GM21360 (cell line): ENCODE results near the gene MGP.

Source experiments
- ATAC-seq: cut with Tn5 transposase; IDR thresholded peaks from one replicate; pipeline ENCODE4 v1.9.1; 2021; ENCODE audit warnings: mild to moderate bottlenecking, moderate library complexity; ENCODE audit not compliant: unreplicated experiment

The MGP gene

GRCh38 chr12:14885718-14886221 is at the start of gene MGP:
Gene MGP (minus strand): TSS chr12:14885854. CDS start chr12:14885791, 63 bp downstream.
- no peak for ATAC-seq

DNA sequence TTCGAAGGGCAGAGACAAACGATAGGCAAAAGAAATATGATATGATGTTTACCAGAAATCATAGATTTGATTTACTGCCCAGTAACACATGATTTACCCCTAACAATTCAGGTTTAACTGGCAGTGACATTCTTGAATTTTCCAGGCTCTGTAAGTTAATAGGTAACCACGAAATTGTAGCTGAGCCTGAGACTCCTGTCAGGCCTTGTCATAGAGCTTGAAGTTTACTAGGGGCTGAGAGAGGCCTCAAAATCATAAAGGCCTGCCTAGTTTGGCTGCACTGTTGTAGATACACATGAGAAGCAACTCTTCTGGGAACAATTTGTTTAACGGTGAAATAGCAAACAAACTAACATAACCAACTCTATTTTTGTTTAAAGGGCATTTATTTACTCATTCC is 49.4 kb upstream of the MGP start:
- no peak for ATAC-seq

DNA sequence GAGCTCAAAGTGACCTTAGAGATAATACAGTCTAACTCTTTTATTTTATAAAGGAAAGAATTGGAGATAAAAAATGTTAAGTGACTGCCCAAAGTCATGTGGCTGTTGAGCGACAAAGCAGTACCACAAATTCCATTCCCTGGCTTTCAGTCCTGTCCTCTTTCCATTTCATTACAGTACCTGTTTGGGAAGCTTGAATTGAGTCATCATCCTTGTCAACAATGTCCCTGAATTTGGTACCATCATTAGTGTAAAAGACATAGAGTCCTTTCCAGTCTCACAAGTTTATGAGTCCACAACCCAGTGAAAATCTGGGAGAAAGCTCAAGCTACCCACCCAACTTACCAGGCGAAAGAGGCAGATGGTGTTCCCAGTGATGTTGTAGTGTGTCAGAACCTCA is 48.9 kb upstream of the MGP start:
- ATAC-seq, result no peak

DNA sequence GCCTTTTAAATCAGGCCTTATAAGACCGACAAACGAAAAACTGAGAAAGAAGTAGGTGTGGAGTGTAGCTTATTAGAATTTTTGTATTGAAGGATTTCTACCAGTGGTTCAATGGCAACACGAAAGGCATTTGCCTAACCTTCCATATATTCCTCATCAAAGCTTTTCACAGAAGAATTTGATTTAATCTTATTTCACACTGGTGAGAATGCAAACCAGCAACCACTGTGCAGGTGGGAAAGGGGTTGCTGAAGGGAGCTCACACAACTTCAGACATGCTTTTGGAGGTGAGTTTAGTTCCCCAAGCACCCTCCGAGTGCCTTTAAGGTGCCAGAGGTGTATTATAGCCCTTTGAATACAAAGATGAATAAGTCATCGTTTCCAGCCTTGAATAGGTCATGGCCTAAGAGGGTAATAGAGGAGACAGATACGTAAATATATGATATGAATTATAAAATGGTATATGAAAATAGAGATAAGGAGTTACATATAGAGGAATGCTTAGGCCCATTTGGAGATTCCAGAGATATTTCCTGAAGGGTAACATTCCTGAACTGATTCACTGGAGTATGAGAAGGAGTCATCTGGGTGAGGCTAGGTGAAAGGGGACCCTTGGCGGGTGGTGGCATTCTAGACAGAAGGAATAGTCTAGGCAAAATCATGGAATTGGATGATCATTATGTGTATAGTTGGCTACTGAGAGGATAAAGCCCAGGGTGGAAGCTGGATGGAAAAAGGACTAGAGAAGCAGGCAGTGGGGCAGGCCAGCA is 46.3 kb upstream of the MGP start:
- ATAC-seq, result no peak

DNA sequence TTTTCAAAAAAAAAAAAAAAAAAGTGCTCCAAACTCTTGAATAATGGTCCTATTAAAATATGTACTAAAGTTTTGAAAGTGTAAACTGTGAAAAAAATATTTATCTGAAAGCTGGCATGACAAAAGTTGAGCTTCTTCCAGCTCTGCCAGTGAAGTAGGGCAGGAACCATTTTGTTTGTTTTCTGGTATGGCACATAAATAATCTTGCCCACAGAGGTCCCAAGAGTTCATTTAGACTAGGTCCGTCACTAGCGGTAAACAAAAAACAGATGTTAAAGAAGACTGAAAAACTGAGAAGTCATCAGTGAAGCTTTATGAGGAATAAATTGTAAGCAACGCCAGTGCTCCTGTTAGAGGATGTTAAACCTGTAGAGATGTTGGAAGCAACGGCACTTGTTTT is 45.7 kb upstream of the MGP start:
- ATAC-seq, result no peak

DNA sequence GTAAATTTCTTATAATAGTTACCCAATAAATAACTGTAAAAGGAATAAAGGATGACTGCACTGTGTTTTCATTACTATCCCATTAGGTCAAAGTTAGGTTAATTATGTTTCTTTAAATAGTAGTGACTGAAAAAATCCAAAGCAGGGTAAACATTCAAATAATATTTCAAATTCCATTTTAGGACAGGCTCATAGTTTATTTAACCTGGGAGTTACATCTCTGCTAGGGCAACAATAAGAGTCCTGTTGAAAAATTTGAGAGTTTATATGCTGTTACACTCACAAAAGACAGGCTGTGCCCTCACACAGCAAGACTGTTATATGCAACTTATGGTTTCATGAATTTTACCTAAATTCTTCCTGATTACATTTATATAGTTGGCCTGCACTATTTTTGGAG is 44.6 kb upstream of the MGP start:
- ATAC-seq, result no peak

GRCh38 chr12:14928931-14929330 is 43.3 kb upstream of the MGP start:
- no peak for ATAC-seq

DNA sequence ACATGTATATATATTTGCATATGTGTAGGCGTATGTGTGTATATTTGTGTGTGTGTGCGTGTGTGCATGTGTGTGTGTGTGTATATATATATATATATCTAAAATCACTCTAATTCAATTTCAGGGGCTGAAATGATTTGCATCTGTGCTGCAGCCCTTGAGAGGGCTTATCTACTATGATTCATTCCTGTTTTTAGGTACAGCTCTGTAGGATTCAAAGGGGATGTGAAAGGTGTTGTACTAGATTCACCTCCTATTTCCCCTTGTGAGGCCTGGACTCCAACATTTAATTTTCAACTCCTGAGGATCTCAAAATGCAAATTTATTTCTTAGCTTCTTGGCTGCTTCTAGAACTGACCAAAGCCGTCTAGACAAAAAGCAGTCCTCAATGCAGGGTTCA is 41.6 kb upstream of the MGP start:
- no peak for ATAC-seq

DNA sequence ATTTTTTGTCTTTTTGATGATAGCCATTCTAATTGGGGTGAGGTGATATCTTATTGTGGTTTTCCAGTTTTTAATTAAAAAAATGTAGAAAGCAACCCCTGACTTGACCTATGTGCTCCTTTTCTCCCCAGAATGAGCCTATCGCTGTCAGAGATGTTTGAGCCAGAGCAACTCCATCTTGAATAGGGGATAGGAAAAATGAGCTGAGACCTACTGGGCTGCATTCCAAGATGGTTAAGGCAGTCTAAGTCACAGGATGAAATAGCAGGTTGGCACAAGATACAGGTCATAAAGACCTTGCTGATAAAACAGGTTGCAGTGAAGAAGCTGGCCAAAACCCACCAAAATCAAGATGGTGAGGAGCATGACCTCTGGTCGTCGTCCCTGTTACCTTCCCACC is 38.9 kb upstream of the MGP start:
- ATAC-seq, result no peak

DNA sequence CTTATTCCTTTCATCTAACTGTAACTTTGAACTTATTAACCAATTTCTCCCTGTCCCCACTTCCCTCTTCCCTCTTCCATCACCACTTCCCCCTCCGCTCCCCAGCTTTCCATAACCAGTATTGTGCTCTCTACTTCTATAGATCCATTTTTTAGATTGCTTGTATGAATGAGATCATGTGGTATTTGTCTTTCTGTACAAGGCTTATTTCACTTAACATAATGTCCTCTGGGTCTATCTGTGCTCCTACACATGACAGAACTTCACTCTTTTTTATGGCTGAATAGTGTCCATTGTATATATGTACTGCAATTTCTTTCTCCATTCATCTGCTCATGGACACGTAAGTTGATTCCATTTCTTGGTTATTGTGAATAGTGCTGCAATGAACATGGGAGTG is 38.3 kb upstream of the MGP start:
- ATAC-seq, result no peak

DNA sequence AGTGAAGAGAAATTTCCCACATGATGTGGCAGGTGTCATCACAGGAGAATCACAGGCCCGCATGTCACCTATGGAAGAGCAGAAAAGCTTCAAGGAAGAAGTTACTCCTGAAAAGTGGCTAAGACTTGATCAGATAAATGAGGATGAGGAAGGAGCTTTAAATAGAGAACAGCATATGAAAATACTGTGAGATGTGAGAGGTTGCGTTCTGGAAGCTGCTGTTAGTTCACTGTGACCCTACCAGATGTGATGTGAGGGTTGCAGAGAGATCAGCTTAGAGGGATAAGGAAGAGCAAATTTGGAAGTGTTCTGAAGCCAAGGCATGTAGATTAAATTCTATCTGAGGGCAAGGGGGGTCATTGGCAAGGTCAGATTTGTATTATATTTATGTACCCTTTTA is 35.6 kb upstream of the MGP start:
- no peak for ATAC-seq

DNA sequence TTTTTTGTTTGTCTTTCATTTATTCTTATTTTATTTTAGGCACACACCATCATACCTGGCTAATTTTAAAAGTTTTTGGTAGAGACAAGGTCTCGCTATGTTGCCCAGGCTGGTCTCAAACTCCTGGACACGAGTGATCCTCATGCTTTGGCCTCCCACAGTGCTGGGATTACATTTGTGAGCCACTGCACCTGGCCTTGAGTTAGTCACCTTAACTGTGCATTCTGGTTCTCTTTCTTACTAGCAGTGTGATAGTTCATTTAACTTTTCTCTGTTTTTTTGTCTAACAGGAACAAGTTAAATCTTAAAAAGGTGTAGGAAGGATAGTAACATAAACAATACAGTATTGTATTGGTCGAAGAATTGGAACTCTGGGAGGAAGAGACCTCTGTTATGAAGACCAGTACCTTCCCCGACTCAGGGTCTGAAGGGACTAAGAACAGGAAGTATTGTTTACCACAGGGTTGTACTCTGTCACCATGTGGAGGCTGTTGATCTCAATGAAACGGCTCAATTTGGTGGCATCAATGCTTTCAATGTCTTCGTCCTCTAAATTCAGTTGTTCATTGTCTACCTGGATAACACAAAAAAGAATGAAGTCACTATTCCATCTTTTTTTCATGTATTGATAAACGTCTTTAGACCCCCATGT is 34.9 kb upstream of the MGP start:
- ATAC-seq, result no peak

DNA sequence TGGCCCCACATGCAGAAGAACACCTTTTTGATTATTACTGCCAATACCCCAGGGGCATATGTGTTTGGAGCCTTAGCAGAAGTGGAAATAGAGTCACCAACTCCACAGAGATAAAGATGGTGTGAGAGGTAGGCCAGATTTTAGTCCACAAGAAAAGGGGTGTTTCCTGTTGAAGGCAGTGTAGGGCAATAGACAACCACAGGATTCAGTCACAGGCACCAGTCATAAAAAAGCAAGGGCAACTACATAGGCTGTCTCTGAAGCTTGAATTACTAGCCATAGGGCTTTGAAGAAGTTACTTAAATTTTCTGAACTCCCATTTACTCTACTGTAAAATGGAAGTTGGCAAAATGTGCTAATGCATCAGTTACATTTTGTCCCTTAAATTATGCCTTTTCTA is 33.8 kb upstream of the MGP start:
- no peak for ATAC-seq

DNA sequence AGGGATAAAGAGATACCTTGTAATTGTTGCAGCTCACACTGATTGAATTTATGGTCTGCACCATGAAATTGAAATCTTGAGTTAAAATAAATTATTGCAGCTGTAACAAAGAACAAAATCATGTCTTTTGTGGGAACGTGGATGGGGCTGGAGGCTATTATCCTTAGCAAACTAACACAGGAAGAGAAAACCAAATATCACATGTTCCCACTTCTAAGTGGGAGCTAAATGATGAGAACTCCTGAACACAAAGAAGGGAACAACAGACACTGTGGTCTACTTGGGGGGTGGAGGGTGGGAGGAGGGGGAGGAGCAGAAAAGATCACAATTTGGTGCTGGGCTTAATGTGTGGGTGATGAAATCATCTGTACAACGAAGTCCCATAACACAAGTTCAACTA is 30.1 kb upstream of the MGP start:
- no peak for ATAC-seq

DNA sequence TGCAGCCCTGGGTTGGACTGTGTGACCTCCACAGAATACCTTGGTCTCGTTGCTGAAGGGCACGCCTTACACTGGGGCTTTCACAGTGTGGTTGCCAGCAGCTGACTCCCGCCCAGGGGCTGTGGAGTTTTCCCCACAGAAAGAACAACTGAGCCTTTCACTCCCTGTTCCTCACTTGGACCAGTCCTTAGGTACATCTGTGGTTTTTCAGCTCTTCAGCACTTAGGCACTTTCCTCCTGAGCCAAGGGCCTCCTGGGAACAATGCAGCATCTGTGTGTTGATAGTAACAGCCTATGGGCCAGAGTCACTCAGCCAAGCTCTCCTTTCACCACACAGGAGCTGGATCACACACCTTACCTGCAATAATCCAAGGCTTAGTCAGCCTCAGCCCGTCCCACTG is 27.7 kb upstream of the MGP start:
- no peak for ATAC-seq

DNA sequence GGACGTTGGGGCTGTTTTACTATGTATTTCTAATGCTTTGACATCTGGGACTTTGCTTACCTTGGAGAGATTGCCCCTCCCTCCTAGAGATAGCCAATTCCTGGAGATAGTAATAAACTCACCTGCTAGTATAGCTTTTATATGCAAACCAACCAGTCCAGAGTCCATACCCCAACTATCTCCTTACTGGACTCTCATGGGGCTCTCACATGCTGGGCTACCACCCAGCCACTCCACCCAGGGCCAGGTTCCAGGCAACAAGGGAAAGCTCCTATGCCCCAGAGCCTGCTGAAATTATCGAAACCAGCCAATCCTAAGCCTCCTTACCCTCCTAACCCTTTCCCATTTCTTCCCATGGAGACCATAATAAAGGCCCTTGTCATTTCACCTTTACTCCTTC is 25.5 kb upstream of the MGP start:
- no peak for ATAC-seq

DNA sequence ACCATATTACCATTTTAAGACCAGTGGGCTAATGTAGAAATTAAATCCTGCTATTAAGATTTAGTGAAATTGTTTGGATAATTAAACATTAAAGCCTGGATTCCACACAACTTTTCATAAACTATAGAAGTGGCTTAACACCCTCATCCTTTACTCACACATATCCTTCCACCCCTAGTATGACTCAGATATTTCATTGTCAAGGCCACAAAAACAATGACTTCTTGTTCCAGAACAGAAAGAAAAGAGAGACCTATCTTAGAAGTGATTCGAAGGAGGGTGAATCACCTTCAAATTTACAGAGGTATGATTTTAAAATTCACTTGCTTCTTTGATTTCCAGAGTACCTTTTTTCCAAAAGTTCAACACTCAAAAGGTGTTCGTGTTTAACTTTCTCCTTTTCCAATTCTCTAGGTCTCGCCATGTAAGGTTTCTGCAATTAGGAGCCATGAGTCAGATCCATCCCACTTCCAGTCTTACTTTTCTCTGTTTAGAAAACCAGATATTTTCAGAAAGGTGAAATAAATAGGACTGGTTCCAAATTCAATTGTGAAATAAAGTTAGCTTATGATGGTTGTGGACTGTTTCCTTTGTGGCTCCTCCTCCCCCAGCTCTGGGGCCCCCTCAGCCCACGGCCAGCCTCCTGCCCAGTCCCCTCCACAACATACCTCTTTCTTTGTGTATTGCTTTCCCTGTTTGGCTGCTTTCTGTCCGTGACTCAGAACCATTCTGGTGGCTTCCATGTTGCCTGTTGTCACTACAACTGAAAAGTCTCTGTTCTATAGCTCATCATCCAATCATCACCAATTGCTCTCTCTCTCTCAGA is 24.6 kb upstream of the MGP start:
- no peak for ATAC-seq

GRCh38 chr12:14907953-14908352 is 22.3 kb upstream of the MGP start:
- no peak for ATAC-seq

GRCh38 chr12:14906114-14906513 is 20.5 kb upstream of the MGP start:
- no peak for ATAC-seq

GRCh38 chr12:14905269-14906004 is 19.8 kb upstream of the MGP start:
- no peak for ATAC-seq

GRCh38 chr12:14904854-14905253 is 19.2 kb upstream of the MGP start:
- no peak for ATAC-seq
